T-cell (primary cell): ENCODE measurements around the gene FAF2. TPM values are rescaled to one million over a fixed set of nuclear protein-coding genes. Genes with fewer than 3 reads are reported as not detected.
"Not testable (repeated sequence)": the region's sequence is repeated elsewhere in the genome, so short reads cannot be mapped to it uniquely, and the experiment has no call there.

Source experiments
- ATAC-seq, 4 experiments: fragments of 200-7000 bp in 3 of 4; fragments of 150-1000 bp in 1 of 4; cut with Tn5 transposase; replicated peaks in 1 of 4; 1 replicate in 3 of 4; 2 replicates in 1 of 4; pipeline ENCODE4 v1.10.0; 2021; ENCODE audit warnings: moderate library complexity in 3 of 4, mild to moderate bottlenecking in 2 of 4, moderate number of reproducible peaks in 1 of 4
- CTCF ChIA-PET, 2 donors: fragments of 300-600 bp; sonication (Branson Sonifier 250); formaldehyde crosslinking; loops; one replicate each; lab custom pipeline; 2022; ENCODE audit warnings: antibody characterized with exemption in 2 of 2; lab: Charles Lee
- POLR2A ChIA-PET, 2 donors: fragments of 300-600 bp; sonication (Branson Sonifier 250); formaldehyde crosslinking; loops; one replicate each; lab custom pipeline; 2022; ENCODE audit warnings: antibody characterized with exemption in 2 of 2; lab: Charles Lee
- DNase-seq, 35 experiments: peaks; one replicate each; pipeline versions ENCODE4 v3.0.0 to v3.0.0-alpha.2; 2013 to 2023
- H3K27ac ChIP-seq: one replicate; pipeline ENCODE4 v1.5.1; 2013; ENCODE audit warnings: low read length
- H3K27me3 ChIP-seq, 2 experiments: replicated peaks in 1 of 2; 1 replicate in 1 of 2; 2 replicates in 1 of 2; pipeline versions ENCODE4 v1.6.1 to v1.7.0; 2013; ENCODE audit warnings: low read length in 1 of 2, mixed read lengths in 1 of 2; ENCODE audit not compliant: control insufficient read depth in 2 of 2, insufficient read depth in 2 of 2; ENCODE audit errors: extremely low read depth in 1 of 2
- H3K36me3 ChIP-seq, 2 donors: 1 replicate in 1 of 2; 2 replicates in 1 of 2; pipeline versions ENCODE4 v1.6.1 to v1.7.0; 2013; ENCODE audit warnings: low read length in 1 of 2; ENCODE audit not compliant: control insufficient read depth in 2 of 2, insufficient read depth in 1 of 2; ENCODE audit errors: extremely low read depth in 1 of 2
- H3K4me1 ChIP-seq, 2 experiments: 1 replicate in 1 of 2; 2 replicates in 1 of 2; pipeline versions ENCODE4 v1.6.1 to v1.7.0; 2013; ENCODE audit warnings: low read length in 2 of 2, mixed read lengths in 1 of 2; ENCODE audit not compliant: insufficient read depth in 2 of 2, control insufficient read depth in 1 of 2; ENCODE audit errors: extremely low read depth in 1 of 2
- H3K4me3 ChIP-seq, 2 donors: 1 replicate in 1 of 2; 2 replicates in 1 of 2; pipeline versions ENCODE4 v1.5.1 to v1.7.0; 2013; ENCODE audit warnings: mild to moderate bottlenecking in 2 of 2, low read length in 1 of 2, moderate library complexity in 1 of 2; ENCODE audit not compliant: control insufficient read depth in 1 of 2; ENCODE audit errors: extremely low read depth in 1 of 2
- H3K9me3 ChIP-seq: 2 replicates; pipeline ENCODE4 v1.7.0; 2013
- H3K27ac Mint-ChIP-seq, 2 donors: one replicate each; pipeline ENCODE4 v1.8.0; 2020 to 2021; ENCODE audit warnings: mild to moderate bottlenecking in 2 of 2, mixed read lengths in 2 of 2
- H3K27me3 Mint-ChIP-seq, 2 donors: one replicate each; pipeline ENCODE4 v1.8.0; 2021 to 2022; ENCODE audit warnings: mixed read lengths in 2 of 2
- H3K36me3 Mint-ChIP-seq: one replicate; pipeline ENCODE4 v1.8.0; 2021; ENCODE audit warnings: mixed read lengths
- H3K4me1 Mint-ChIP-seq, 3 donors: one replicate each; pipeline ENCODE4 v1.8.0; 2020 to 2022; ENCODE audit warnings: mixed read lengths in 3 of 3, mild to moderate bottlenecking in 1 of 3
- H3K4me3 Mint-ChIP-seq, 3 donors: one replicate each; pipeline ENCODE4 v1.8.0; 2020 to 2022; ENCODE audit warnings: mild to moderate bottlenecking in 3 of 3, mixed read lengths in 3 of 3, moderate library complexity in 3 of 3
- H3K9me3 Mint-ChIP-seq, 3 donors: one replicate each; pipeline ENCODE4 v1.8.0; 2020 to 2022; ENCODE audit warnings: mixed read lengths in 3 of 3
- WGBS: methylation state at CpG from one replicate; pipeline ENCODE4 v1.1.5; 2013; ENCODE audit warnings: missing lambda C conversion rate; ENCODE audit not compliant: insufficient coverage; 5-methylcytosine and 5-hydroxymethylcytosine counted together
- total RNA-seq, 35 experiments: library from RNA in 6 of 35; stranded (reverse) in 6 of 35; fragments of 120-200 nt in 1 of 35; gene quantifications; one replicate each; pipeline versions ENCODE4 v1.2.1 to v1.2.4 and lab custom pipeline; 2013 to 2026

FAF2 gene
- total RNA-seq, 5 donors from 2014 or later (not counting 1 experiment from before 2014, with no cell fraction given): 24.1 to 27.7 (median 26.2) TPM

DNA sequence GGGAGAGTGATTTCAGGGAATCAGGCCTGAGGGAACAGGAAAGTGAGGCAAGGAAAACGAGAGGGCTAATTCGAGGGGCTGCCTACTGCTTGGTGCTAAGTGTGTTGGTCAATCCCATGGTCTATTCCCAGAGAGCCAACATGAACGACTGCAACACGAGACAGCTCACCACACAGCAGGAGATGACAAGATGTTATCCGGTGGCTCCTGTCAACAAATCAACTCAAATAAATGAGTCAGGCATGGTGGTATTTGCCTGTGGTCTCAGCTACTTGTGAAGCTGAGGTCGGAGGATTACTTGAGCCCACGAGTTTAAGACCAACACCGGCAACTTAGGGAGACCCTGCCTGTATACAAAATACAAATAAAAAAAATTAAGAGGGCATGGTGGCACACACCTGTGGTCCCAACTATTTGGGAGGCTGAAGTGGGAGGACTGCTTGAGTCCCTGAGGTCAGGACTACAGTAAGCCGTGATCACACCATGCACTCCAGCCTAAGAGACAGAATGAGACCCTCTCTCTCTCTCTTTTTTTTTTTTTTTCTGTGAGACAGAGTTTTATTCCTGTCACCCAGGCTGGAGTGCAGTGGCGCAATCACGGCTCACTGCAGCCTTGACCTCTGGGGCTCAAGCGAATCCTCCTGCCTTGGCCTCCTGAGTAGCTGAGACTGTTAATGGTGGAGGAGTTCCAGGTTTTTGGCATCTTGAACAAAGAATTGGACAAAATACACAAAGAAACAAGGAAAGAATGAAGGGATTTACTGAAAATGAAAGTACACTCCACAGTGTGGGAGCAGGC is 9.0 kb upstream of the FAF2 start:
- DNase-seq (no peak), ATAC-seq (no peak)
- CTCF ChIA-PET: interaction anchor here in 1 of 2 donors (0.6 kb wide), 1 partner anchor 9 kb away, joined by 3 read pairs; no protein-coding TSS in a partner anchor
- H3K4me3 ChIP-seq: no peak overlapping the region
- Mint-ChIP-seq H3K9me3 (no peaks in the 10 kb centered on the region), H3K4me1 (peaks cover 8 to 11% (median 10%) of the 10 kb centered on the region in 3 donors), H3K4me3 (no peak overlapping the region), H3K27me3 (peaks cover 0 to 5% of the 10 kb centered on the region in 2 donors), H3K27ac (no peak overlapping the region), H3K36me3 (no peaks in the 10 kb centered on the region)
- POLR2A ChIA-PET: interaction anchor here in 1 of 2 donors (0.6 kb wide), 1 partner anchor 10 kb away, joined by 7 read pairs; no protein-coding TSS in a partner anchor
- peaks cover 0 to 5% of the 10 kb centered on the region in 2 experiments for H3K4me1 ChIP-seq
- H3K36me3 ChIP-seq: no peaks in the 10 kb centered on the region
- no peaks in the 10 kb centered on the region for H3K9me3 ChIP-seq
- WGBS: 78% methylated on average over 4 of the region's 12 CpGs
- no peak overlapping the region for H3K27ac ChIP-seq
- peaks cover 0 to 10% of the 10 kb centered on the region in 2 experiments for H3K27me3 ChIP-seq

DNA sequence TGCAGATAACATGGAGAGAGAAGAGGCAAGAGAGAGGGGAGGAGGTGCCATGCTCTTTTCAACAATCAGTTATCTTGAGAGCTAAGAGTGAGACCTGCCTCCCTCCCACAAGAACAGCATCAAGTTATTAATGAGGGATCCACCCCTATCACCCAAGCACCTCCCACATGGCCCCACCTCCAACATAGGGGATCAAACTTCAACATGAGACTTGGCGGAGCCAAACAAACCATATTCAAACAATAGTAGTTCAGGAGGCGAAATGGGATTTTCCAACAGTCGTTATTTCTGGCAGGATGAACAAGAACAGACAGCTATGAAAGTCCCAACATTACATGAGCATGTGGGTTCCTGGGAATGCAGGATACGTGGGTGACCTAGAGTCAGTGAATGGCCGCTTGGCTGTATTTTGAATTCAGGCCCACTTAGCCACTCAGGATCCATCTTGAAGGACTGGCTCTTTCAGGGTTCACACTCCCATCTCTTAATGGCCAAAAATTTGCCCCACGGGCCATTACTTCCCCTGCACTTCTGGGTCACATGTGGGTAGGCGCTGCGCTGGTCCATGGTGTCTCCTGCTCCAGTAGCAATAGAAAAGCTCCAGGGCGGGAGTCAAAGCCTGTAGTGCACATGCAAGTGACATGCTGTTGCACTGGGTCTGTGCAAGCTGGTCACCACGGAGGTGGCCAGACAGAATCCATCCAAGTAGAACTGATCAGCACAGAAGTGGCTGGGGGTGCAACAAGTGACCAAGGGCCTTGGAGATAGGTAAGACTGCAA is 7.1 kb upstream of the FAF2 start:
- no peak overlapping the region for H3K27ac ChIP-seq
- peaks cover 8 to 11% (median 10%) of the 10 kb centered on the region in 3 donors for H3K4me1 Mint-ChIP-seq
- no peaks in the 10 kb centered on the region for H3K9me3 ChIP-seq
- H3K4me3 ChIP-seq: no peak overlapping the region
- H3K27me3 ChIP-seq: peaks cover 0 to 10% of the 10 kb centered on the region in 2 experiments
- no peaks in the 10 kb centered on the region for H3K36me3 ChIP-seq
- CTCF ChIA-PET: interaction anchor here in 1 of 2 donors (0.5 kb wide), 1 partner anchor 1832 kb away, joined by 5 read pairs; no protein-coding TSS in a partner anchor
- H3K4me3 Mint-ChIP-seq: no peak overlapping the region
- POLR2A ChIA-PET: interaction anchor here in 1 of 2 donors (0.6 kb wide), 1 partner anchor 175 kb away, joined by 5 read pairs; no protein-coding TSS in a partner anchor
- no peaks in the 10 kb centered on the region for H3K9me3 Mint-ChIP-seq
- H3K27ac Mint-ChIP-seq: no peak overlapping the region
- DNase-seq (no peak), ATAC-seq (no peak)
- peaks cover 0 to 5% of the 10 kb centered on the region in 2 experiments for H3K4me1 ChIP-seq
- 76% methylated on average over 6 of the region's 10 CpGs for WGBS
- H3K36me3 Mint-ChIP-seq: no peaks in the 10 kb centered on the region
- H3K27me3 Mint-ChIP-seq: peaks cover 0 to 5% of the 10 kb centered on the region in 2 donors

DNA sequence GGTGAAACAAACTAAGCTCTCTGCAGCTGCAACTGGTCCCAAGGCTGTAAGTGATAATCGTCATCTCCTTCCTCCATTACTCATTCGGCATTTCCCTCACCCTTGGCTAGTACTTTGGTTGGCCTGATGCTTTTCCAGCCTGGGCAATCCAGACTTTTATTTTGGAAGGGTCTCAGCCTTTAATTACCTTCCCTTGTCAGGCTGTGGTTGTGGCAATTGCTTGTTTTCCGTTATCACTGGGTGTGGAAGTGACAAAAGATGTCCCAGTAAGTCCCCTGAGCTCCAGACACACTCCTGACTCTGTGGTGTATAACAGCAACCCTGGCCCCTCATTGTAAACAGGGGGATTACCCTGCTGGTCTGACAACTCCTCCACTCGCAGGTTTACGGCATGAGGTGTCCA is 6.3 kb upstream of the FAF2 start:
- CTCF ChIA-PET: interaction anchor here in 1 of 2 donors (0.5 kb wide), 1 partner anchor 1831 kb away, joined by 5 read pairs; no protein-coding TSS in a partner anchor
- H3K27me3 Mint-ChIP-seq: peaks cover 0 to 5% of the 10 kb centered on the region in 2 donors
- ATAC-seq: no peak
- H3K9me3 Mint-ChIP-seq: no peaks in the 10 kb centered on the region
- 64% methylated on average over 4 of the region's 5 CpGs for WGBS
- H3K4me1 ChIP-seq: peaks cover 0 to 4% of the 10 kb centered on the region in 2 experiments
- H3K36me3 Mint-ChIP-seq: no peaks in the 10 kb centered on the region
- H3K27ac Mint-ChIP-seq: no peak overlapping the region
- DNase-seq: no peak
- peaks cover 0 to 10% of the 10 kb centered on the region in 2 experiments for H3K27me3 ChIP-seq
- H3K27ac ChIP-seq: no peak overlapping the region
- no peaks in the 10 kb centered on the region for H3K36me3 ChIP-seq
- POLR2A ChIA-PET: interaction anchor here in 1 of 2 donors (0.6 kb wide), 1 partner anchor 174 kb away, joined by 5 read pairs; no protein-coding TSS in a partner anchor
- H3K4me3 Mint-ChIP-seq: no peak overlapping the region
- peaks cover 6 to 9% (median 8%) of the 10 kb centered on the region in 3 donors for H3K4me1 Mint-ChIP-seq
- H3K9me3 ChIP-seq: no peaks in the 10 kb centered on the region
- no peak overlapping the region for H3K4me3 ChIP-seq

DNA sequence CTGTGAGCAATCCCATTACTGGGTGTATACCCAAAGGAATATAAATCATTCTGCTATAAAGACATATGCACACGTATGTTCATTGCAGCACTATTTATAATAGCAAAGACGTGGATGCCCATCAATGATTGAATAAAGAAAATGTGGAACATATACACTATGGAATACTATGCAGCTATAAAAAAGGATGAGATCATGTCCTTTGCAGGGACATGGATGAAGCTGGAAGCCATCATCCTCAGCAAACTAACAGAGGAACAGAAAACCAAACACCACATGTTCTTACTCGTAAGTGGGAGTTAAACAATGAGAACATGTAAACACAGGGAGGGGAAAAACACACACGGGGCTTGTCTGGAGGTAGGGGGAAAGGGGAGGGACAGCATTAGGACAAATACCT is 5.3 kb upstream of the FAF2 start:
- H3K36me3 ChIP-seq, POLR2A ChIA-PET, H3K27me3 Mint-ChIP-seq, H3K36me3 Mint-ChIP-seq, CTCF ChIA-PET, H3K4me3 Mint-ChIP-seq, H3K27ac Mint-ChIP-seq, H3K4me3 ChIP-seq, ATAC-seq, H3K9me3 ChIP-seq, H3K27ac ChIP-seq, DNase-seq, H3K9me3 Mint-ChIP-seq: not testable (repeated sequence)
- WGBS: no CpG with 5 or more reads among the region's 4 CpGs
- peaks cover 8 to 12% (median 9%) of the 10 kb centered on the region in 3 donors for H3K4me1 Mint-ChIP-seq
- H3K4me1 ChIP-seq: peaks cover 0 to 11% of the 10 kb centered on the region in 2 experiments
- H3K27me3 ChIP-seq: peaks cover 0 to 10% of the 10 kb centered on the region in 2 experiments

DNA sequence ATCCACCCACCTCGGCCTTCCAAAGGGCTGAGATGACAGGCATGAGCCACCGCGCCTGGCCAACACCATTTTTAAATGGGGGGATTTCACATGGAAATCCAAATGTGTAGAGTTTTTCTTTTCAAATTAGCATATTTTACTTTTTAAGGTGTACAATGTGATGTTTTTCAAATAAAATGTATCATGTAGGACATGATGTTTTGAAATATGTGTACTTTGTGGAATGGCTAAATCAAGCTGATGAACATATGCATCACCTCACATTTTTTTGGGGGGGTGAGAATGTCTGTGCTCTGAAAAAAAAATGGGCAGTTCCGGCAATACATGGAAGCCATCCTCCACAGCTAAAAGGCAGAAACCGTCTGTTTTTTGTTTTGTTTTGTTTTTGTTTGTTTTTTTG is 3.4 kb upstream of the FAF2 start:
- ChIA-PET POLR2A (no interaction called here), CTCF (no interaction called here)
- no CpG with 5 or more reads among the region's 5 CpGs for WGBS
- no peaks in the 10 kb centered on the region for H3K36me3 Mint-ChIP-seq
- H3K27me3 ChIP-seq: peaks cover 0 to 10% of the 10 kb centered on the region in 2 experiments
- no peak for ATAC-seq
- H3K27ac Mint-ChIP-seq: no peak overlapping the region
- H3K27me3 Mint-ChIP-seq: peaks cover 0 to 5% of the 10 kb centered on the region in 2 donors
- DNase-seq: no peak
- H3K4me3 ChIP-seq: no peak overlapping the region
- H3K9me3 ChIP-seq: no peaks in the 10 kb centered on the region
- no peak overlapping the region for H3K27ac ChIP-seq
- H3K36me3 ChIP-seq: no peaks in the 10 kb centered on the region
- peaks cover 21 to 29% (median 21%) of the 10 kb centered on the region in 3 donors for H3K4me1 Mint-ChIP-seq
- no peaks in the 10 kb centered on the region for H3K9me3 Mint-ChIP-seq
- H3K4me3 Mint-ChIP-seq: no peak overlapping the region
- H3K4me1 ChIP-seq: peaks cover 8 to 23% of the 10 kb centered on the region in 2 experiments
